HEK293 (cell line): ENCODE results near the gene ARHGEF40.

Experiments
- BCL11A ChIP-seq: fragments of 450-650 bp; formaldehyde crosslinking; IDR thresholded peaks from 2 replicates; pipeline ENCODE4 v1.5.1; 2016; ENCODE audit warnings: low read depth, missing biosample characterization, missing genetic modification characterization
- KLF1 ChIP-seq: fragments of 450-650 bp; formaldehyde crosslinking; IDR thresholded peaks from 2 replicates; pipeline ENCODE4 v1.5.1; 2016; ENCODE audit warnings: missing biosample characterization, missing genetic modification characterization
- KLF7 ChIP-seq: fragments of 450-650 bp; formaldehyde crosslinking; IDR thresholded peaks from 2 replicates; pipeline ENCODE4 v1.5.1; 2016; ENCODE audit warnings: missing biosample characterization, missing genetic modification characterization, borderline replicate concordance
- OVOL3 ChIP-seq: fragments of 450-650 bp; formaldehyde crosslinking; IDR thresholded peaks from 2 replicates; pipeline ENCODE4 v1.5.1; 2016; ENCODE audit warnings: missing biosample characterization, missing genetic modification characterization
- RBAK ChIP-seq: fragments of 450-650 bp; formaldehyde crosslinking; IDR thresholded peaks from 2 replicates; pipeline ENCODE4 v1.5.1; 2016; ENCODE audit warnings: missing biosample characterization, missing genetic modification characterization
- REPIN1 ChIP-seq: fragments of 450-650 bp; formaldehyde crosslinking; IDR thresholded peaks from 2 replicates; pipeline ENCODE4 v1.5.1; 2017; ENCODE audit warnings: missing biosample characterization, missing genetic modification characterization, low read depth
- SP7 ChIP-seq: fragments of 450-650 bp; formaldehyde crosslinking; IDR thresholded peaks from 2 replicates; pipeline ENCODE4 v1.5.1; 2016; ENCODE audit warnings: missing biosample characterization, missing genetic modification characterization
- ZFHX2 ChIP-seq: fragments of 450-650 bp; formaldehyde crosslinking; conservative IDR thresholded peaks from 2 replicates; pipeline ENCODE4 v1.5.1; 2016; ENCODE audit warnings: missing biosample characterization, missing genetic modification characterization
- ZNF10 ChIP-seq: fragments of 450-650 bp; formaldehyde crosslinking; IDR thresholded peaks from 2 replicates; pipeline ENCODE4 v1.5.1; 2017; ENCODE audit warnings: missing biosample characterization, missing genetic modification characterization
- ZNF354C ChIP-seq: fragments of 450-650 bp; formaldehyde crosslinking; IDR thresholded peaks from 2 replicates; pipeline ENCODE4 v1.5.1; 2016; ENCODE audit warnings: missing biosample characterization, missing genetic modification characterization, low read depth, borderline replicate concordance
- ZNF610 ChIP-seq: fragments of 450-650 bp; formaldehyde crosslinking; IDR thresholded peaks from 2 replicates; pipeline ENCODE4 v1.5.1; 2016; ENCODE audit warnings: missing biosample characterization, missing genetic modification characterization, borderline replicate concordance
- ZNF629 ChIP-seq: fragments of 450-650 bp; formaldehyde crosslinking; IDR thresholded peaks from 2 replicates; pipeline ENCODE4 v1.5.1; 2017; ENCODE audit warnings: missing biosample characterization, missing genetic modification characterization
- ZNF843 ChIP-seq: fragments of 450-650 bp; formaldehyde crosslinking; IDR thresholded peaks from 2 replicates; pipeline ENCODE4 v1.5.1; 2016; ENCODE audit warnings: missing biosample characterization, missing genetic modification characterization
- TF ChIP-seq, protein P1 (sequence below): fragments of 450-650 bp; formaldehyde crosslinking; IDR thresholded peaks from 2 replicates; pipeline ENCODE4 v1.5.1; 2016; ENCODE audit warnings: missing biosample characterization, missing genetic modification characterization
- TF ChIP-seq, protein P2 (sequence below): fragments of 450-650 bp; IDR thresholded peaks from 2 replicates; pipeline ENCODE4 v1.5.1; 2018; ENCODE audit warnings: missing biosample characterization, missing genetic modification characterization
- TF ChIP-seq, protein P3 (sequence below): fragments of 450-650 bp; formaldehyde crosslinking; IDR thresholded peaks from 2 replicates; pipeline ENCODE4 v1.5.1; 2017; ENCODE audit warnings: missing biosample characterization, mild to moderate bottlenecking, missing genetic modification characterization, moderate library complexity
- TF ChIP-seq, protein P4 (sequence below): fragments of 450-650 bp; formaldehyde crosslinking; IDR thresholded peaks from 2 replicates; pipeline ENCODE4 v1.5.1; 2016; ENCODE audit warnings: missing biosample characterization, missing genetic modification characterization
- TF ChIP-seq, protein P5 (sequence below): fragments of 450-650 bp; formaldehyde crosslinking; IDR thresholded peaks from 2 replicates; pipeline ENCODE4 v1.5.1; 2016; ENCODE audit warnings: missing biosample characterization, missing genetic modification characterization
- TF ChIP-seq, protein P6 (sequence below): fragments of 450-650 bp; formaldehyde crosslinking; IDR thresholded peaks from 2 replicates; pipeline ENCODE4 v1.5.1; 2017; ENCODE audit warnings: missing biosample characterization, missing genetic modification characterization
- TF ChIP-seq, protein P7 (sequence below): fragments of 450-650 bp; formaldehyde crosslinking; IDR thresholded peaks from 2 replicates; pipeline ENCODE4 v1.5.1; 2016; ENCODE audit warnings: missing biosample characterization, missing genetic modification characterization
- TF ChIP-seq, protein P8 (sequence below): fragments of 450-650 bp; formaldehyde crosslinking; IDR thresholded peaks from 2 replicates; pipeline ENCODE4 v1.5.1; 2016; ENCODE audit warnings: missing biosample characterization, missing genetic modification characterization
- TF ChIP-seq, protein P9 (sequence below): fragments of 450-650 bp; formaldehyde crosslinking; IDR thresholded peaks from 2 replicates; pipeline ENCODE4 v1.5.1; 2016; ENCODE audit warnings: missing biosample characterization, missing genetic modification characterization

The ARHGEF40 gene

DNA sequence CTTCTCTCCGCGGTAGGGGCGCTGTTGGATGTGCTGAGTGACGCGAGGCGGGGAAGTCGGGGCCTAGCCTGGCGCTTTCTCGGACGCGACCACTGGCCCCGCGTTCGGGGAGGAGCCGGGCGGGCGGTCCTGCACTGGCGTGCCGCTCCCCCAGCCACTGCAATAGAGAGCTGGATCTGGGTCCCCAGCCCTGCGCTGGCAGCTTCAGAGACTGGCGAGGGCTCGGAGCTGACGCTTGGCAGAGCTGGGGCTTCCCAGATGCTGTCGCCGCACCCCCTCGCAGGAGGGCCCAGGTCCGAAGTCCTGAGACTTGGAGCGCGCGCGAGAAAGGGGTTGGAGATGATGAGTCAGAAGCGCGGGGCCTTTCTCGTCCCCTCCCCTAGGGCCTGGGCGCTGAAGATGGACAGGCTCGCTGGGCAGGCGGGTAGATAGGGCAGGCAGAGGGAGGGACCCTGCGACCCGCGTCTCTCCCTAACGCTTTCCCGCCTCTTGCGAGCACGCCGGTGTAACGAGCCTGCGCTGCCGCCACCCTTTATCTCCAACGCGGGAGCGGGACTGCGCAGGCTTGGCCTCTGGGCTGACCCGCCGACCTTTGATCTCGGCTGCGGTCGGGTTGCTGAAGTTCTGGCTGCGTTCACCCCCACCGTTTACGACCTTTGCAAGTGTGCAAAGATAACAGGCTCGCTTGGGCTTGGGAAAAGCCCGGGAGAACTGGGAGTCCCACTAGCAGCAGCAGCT is 33.8 kb downstream of the ARHGEF40 start (continued):
- TF ChIP-seq, protein P1, sequence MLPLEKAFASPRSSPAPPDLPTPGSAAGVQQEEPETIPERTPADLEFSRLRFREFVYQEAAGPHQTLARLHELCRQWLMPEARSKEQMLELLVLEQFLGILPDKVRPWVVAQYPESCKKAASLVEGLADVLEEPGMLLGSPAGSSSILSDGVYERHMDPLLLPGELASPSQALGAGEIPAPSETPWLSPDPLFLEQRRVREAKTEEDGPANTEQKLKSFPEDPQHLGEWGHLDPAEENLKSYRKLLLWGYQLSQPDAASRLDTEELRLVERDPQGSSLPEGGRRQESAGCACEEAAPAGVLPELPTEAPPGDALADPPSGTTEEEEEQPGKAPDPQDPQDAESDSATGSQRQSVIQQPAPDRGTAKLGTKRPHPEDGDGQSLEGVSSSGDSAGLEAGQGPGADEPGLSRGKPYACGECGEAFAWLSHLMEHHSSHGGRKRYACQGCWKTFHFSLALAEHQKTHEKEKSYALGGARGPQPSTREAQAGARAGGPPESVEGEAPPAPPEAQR, result no peak
- no peak for TF ChIP-seq RBAK (tag by site-specific recombination)
- no peak for TF ChIP-seq ZFHX2
- TF ChIP-seq, protein P2, sequence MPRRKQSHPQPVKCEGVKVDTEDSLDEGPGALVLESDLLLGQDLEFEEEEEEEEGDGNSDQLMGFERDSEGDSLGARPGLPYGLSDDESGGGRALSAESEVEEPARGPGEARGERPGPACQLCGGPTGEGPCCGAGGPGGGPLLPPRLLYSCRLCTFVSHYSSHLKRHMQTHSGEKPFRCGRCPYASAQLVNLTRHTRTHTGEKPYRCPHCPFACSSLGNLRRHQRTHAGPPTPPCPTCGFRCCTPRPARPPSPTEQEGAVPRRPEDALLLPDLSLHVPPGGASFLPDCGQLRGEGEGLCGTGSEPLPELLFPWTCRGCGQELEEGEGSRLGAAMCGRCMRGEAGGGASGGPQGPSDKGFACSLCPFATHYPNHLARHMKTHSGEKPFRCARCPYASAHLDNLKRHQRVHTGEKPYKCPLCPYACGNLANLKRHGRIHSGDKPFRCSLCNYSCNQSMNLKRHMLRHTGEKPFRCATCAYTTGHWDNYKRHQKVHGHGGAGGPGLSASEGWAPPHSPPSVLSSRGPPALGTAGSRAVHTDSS (tag by site-specific recombination), result no peak
- TF ChIP-seq, protein P3, sequence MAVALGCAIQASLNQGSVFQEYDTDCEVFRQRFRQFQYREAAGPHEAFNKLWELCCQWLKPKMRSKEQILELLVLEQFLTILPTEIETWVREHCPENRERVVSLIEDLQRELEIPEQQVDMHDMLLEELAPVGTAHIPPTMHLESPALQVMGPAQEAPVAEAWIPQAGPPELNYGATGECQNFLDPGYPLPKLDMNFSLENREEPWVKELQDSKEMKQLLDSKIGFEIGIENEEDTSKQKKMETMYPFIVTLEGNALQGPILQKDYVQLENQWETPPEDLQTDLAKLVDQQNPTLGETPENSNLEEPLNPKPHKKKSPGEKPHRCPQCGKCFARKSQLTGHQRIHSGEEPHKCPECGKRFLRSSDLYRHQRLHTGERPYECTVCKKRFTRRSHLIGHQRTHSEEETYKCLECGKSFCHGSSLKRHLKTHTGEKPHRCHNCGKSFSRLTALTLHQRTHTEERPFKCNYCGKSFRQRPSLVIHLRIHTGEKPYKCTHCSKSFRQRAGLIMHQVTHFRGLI (tag by site-specific recombination), result peak; percentile 32; the same call in 1 of the 2 replicates
- TF ChIP-seq SP7 (tag by site-specific recombination), result peak; percentile 94
- peak; percentile 82 for TF ChIP-seq ZNF610 (tag by site-specific recombination)
- TF ChIP-seq, protein P4, sequence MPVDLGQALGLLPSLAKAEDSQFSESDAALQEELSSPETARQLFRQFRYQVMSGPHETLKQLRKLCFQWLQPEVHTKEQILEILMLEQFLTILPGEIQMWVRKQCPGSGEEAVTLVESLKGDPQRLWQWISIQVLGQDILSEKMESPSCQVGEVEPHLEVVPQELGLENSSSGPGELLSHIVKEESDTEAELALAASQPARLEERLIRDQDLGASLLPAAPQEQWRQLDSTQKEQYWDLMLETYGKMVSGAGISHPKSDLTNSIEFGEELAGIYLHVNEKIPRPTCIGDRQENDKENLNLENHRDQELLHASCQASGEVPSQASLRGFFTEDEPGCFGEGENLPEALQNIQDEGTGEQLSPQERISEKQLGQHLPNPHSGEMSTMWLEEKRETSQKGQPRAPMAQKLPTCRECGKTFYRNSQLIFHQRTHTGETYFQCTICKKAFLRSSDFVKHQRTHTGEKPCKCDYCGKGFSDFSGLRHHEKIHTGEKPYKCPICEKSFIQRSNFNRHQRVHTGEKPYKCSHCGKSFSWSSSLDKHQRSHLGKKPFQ (tag by site-specific recombination), result no peak
- TF ChIP-seq, protein P5, sequence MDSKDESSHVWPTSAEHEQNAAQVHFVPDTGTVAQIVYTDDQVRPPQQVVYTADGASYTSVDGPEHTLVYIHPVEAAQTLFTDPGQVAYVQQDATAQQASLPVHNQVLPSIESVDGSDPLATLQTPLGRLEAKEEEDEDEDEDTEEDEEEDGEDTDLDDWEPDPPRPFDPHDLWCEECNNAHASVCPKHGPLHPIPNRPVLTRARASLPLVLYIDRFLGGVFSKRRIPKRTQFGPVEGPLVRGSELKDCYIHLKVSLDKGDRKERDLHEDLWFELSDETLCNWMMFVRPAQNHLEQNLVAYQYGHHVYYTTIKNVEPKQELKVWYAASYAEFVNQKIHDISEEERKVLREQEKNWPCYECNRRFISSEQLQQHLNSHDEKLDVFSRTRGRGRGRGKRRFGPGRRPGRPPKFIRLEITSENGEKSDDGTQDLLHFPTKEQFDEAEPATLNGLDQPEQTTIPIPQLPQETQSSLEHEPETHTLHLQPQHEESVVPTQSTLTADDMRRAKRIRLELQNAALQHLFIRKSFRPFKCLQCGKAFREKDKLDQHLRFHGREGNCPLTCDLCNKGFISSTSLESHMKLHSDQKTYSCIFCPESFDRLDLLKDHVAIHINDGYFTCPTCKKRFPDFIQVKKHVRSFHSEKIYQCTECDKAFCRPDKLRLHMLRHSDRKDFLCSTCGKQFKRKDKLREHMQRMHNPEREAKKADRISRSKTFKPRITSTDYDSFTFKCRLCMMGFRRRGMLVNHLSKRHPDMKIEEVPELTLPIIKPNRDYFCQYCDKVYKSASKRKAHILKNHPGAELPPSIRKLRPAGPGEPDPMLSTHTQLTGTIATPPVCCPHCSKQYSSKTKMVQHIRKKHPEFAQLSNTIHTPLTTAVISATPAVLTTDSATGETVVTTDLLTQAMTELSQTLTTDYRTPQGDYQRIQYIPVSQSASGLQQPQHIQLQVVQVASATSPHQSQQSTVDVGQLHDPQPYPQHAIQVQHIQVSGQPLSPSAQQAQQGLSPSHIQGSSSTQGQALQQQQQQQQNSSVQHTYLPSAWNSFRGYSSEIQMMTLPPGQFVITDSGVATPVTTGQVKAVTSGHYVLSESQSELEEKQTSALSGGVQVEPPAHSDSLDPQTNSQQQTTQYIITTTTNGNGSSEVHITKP (tag by site-specific recombination), result peak; percentile 100
- TF ChIP-seq, protein P6, sequence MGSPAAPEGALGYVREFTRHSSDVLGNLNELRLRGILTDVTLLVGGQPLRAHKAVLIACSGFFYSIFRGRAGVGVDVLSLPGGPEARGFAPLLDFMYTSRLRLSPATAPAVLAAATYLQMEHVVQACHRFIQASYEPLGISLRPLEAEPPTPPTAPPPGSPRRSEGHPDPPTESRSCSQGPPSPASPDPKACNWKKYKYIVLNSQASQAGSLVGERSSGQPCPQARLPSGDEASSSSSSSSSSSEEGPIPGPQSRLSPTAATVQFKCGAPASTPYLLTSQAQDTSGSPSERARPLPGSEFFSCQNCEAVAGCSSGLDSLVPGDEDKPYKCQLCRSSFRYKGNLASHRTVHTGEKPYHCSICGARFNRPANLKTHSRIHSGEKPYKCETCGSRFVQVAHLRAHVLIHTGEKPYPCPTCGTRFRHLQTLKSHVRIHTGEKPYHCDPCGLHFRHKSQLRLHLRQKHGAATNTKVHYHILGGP (tag by site-specific recombination), result no peak
- TF ChIP-seq KLF7 (tag by site-specific recombination), result no peak
- TF ChIP-seq REPIN1 (tag by site-specific recombination), result no peak; the same call in 1 of the 2 replicates
- no peak for TF ChIP-seq ZNF354C (tag by site-specific recombination)
- TF ChIP-seq ZNF843 (tag by site-specific recombination), result peak; percentile 18; the same call in 1 of the 2 replicates
- TF ChIP-seq KLF1, result peak; percentile 79
- peak; percentile 91 for TF ChIP-seq BCL11A (tag by site-specific recombination)
- no peak for TF ChIP-seq ZNF10 (tag by site-specific recombination)
- TF ChIP-seq, protein P7, sequence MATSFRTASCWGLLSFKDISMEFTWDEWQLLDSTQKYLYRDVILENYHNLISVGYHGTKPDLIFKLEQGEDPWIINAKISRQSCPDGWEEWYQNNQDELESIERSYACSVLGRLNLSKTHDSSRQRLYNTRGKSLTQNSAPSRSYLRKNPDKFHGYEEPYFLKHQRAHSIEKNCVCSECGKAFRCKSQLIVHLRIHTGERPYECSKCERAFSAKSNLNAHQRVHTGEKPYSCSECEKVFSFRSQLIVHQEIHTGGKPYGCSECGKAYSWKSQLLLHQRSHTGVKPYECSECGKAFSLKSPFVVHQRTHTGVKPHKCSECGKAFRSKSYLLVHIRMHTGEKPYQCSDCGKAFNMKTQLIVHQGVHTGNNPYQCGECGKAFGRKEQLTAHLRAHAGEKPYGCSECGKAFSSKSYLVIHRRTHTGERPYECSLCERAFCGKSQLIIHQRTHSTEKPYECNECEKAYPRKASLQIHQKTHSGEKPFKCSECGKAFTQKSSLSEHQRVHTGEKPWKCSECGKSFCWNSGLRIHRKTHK (tag by site-specific recombination), result no peak
- TF ChIP-seq ZNF629 (tag by site-specific recombination), result peak; percentile 85
- TF ChIP-seq, protein P8, sequence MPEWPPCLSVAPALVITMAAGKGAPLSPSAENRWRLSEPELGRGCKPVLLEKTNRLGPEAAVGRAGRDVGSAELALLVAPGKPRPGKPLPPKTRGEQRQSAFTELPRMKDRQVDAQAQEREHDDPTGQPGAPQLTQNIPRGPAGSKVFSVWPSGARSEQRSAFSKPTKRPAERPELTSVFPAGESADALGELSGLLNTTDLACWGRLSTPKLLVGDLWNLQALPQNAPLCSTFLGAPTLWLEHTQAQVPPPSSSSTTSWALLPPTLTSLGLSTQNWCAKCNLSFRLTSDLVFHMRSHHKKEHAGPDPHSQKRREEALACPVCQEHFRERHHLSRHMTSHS (tag by site-specific recombination), result no peak
- TF ChIP-seq, protein P9, sequence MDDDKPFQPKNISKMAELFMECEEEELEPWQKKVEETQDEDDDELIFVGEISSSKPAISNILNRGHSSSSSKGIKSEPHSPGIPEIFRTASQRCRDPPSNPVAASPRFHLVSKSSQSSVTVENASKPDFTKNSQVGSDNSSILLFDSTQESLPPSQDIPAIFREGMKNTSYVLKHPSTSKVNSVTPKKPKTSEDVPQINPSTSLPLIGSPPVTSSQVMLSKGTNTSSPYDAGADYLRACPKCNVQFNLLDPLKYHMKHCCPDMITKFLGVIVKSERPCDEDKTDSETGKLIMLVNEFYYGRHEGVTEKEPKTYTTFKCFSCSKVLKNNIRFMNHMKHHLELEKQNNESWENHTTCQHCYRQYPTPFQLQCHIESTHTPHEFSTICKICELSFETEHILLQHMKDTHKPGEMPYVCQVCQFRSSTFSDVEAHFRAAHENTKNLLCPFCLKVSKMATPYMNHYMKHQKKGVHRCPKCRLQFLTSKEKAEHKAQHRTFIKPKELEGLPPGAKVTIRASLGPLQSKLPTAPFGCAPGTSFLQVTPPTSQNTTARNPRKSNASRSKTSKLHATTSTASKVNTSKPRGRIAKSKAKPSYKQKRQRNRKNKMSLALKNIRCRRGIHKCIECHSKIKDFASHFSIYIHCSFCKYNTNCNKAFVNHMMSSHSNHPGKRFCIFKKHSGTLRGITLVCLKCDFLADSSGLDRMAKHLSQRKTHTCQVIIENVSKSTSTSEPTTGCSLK (tag by site-specific recombination), result no peak
- peak; percentile 58; the same call in 1 of the 2 replicates for TF ChIP-seq OVOL3 (tag by site-specific recombination)
